C4-2B (cell line): Measurements from ENCODE around the gene ARHGAP26.

Experiments
- ZFX ChIP-seq: fragments of 450-650 bp; IDR thresholded peaks from 2 replicates; pipeline ENCODE4 v1.6.1; 2017
- TF ChIP-seq, protein P1 (sequence below): fragments of 450-650 bp; conservative IDR thresholded peaks from 2 replicates; pipeline ENCODE4 v1.5.1; 2017; ENCODE audit warnings: mild to moderate bottlenecking

DNA sequence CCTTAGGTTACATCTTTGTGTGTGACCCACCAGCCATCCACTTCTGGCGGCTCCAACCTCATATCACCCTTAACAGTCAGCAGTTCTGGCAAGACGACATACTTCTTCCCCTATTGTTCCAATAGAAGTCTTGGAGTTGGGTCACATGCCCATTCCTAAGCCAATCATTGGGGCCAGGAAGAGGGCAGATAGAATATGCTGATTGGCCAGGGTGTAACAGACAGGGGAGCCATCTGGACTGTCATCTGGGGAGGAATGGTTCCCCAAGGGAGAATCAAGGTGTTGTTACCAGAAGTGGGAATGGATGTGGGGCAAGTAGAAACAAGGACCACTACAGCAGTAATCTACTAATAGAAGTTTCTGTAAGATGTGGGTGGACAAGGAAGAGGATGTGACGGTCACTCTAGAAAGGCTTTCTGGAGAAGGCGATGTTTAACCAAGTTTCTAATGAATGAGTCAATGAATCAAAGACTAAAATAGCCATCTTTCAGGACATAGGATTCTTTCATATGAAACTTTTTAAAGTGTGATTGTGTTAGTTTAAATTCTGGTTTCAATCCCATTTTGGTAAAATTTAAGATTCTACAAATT, 200.4 kb downstream of the ARHGAP26 start:
- TF ChIP-seq, protein P1, sequence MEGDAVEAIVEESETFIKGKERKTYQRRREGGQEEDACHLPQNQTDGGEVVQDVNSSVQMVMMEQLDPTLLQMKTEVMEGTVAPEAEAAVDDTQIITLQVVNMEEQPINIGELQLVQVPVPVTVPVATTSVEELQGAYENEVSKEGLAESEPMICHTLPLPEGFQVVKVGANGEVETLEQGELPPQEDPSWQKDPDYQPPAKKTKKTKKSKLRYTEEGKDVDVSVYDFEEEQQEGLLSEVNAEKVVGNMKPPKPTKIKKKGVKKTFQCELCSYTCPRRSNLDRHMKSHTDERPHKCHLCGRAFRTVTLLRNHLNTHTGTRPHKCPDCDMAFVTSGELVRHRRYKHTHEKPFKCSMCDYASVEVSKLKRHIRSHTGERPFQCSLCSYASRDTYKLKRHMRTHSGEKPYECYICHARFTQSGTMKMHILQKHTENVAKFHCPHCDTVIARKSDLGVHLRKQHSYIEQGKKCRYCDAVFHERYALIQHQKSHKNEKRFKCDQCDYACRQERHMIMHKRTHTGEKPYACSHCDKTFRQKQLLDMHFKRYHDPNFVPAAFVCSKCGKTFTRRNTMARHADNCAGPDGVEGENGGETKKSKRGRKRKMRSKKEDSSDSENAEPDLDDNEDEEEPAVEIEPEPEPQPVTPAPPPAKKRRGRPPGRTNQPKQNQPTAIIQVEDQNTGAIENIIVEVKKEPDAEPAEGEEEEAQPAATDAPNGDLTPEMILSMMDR: no peak
- TF ChIP-seq ZFX: no peak
